SK-N-SH treated with all-trans-retinoic acid at 6 μM for 48 hours (cell line): Measurements from ENCODE around the gene TXNDC16.

Source experiments
- ESRRG ChIP-seq: fragments of 250-450 bp; sonication (Bioruptor Pico); IDR thresholded peaks from 2 replicates; pipeline ENCODE4 v1.6.1; 2021; ENCODE audit warnings: mild to moderate bottlenecking
- GLIS3 ChIP-seq: fragments of 250-450 bp; sonication (Bioruptor Pico); IDR thresholded peaks from 2 replicates; pipeline ENCODE4 v1.5.0; 2020; ENCODE audit warnings: mild to moderate bottlenecking, moderate library complexity
- ISL1 ChIP-seq: fragments of 250-450 bp; sonication (Bioruptor Pico); IDR thresholded peaks from 2 replicates; pipeline ENCODE4 v2.1.2; 2022; ENCODE audit warnings: mild to moderate bottlenecking, moderate library complexity
- POU6F1 ChIP-seq: fragments of 250-450 bp; sonication (Bioruptor Pico); IDR thresholded peaks from 2 replicates; pipeline ENCODE4 v1.8.0; 2021; ENCODE audit warnings: low read depth, mild to moderate bottlenecking, moderate library complexity, borderline replicate concordance
- PPARA ChIP-seq: fragments of 250-450 bp; sonication (Bioruptor Pico); IDR thresholded peaks from 2 replicates; pipeline ENCODE4 v1.5.0; 2020; ENCODE audit warnings: mild to moderate bottlenecking, borderline replicate concordance
- SNAI2 ChIP-seq: fragments of 250-450 bp; sonication (Bioruptor Pico); IDR thresholded peaks from 2 replicates; pipeline ENCODE4 v1.5.0; 2020; ENCODE audit warnings: mild to moderate bottlenecking, moderate library complexity
- TCF4 ChIP-seq: fragments of 250-450 bp; sonication (Bioruptor Pico); IDR thresholded peaks from 2 replicates; pipeline ENCODE4 v1.8.0; 2021; ENCODE audit warnings: mild to moderate bottlenecking, moderate library complexity, borderline replicate concordance
- TOX ChIP-seq: fragments of 250-450 bp; sonication (Bioruptor Pico); IDR thresholded peaks from 2 replicates; pipeline ENCODE4 v1.8.0; 2021; ENCODE audit warnings: mild to moderate bottlenecking, moderate library complexity, borderline replicate concordance
- ZFP3 ChIP-seq: fragments of 250-450 bp; sonication (Bioruptor Pico); IDR thresholded peaks from 2 replicates; pipeline ENCODE4 v1.5.0; 2020; ENCODE audit warnings: mild to moderate bottlenecking, moderate library complexity
- ZFP30 ChIP-seq: fragments of 450-650 bp; formaldehyde crosslinking; IDR thresholded peaks from 2 replicates; pipeline ENCODE4 v1.5.0; 2022; ENCODE audit warnings: mild to moderate bottlenecking, moderate library complexity
- ZNF565 ChIP-seq: fragments of 450-650 bp; formaldehyde crosslinking; conservative IDR thresholded peaks from 2 replicates; pipeline ENCODE4 v1.5.0; 2020; ENCODE audit warnings: low read depth, mild to moderate bottlenecking, moderate library complexity
- ZNF8 ChIP-seq: fragments of 450-650 bp; formaldehyde crosslinking; IDR thresholded peaks from 2 replicates; pipeline ENCODE4 v1.5.0; 2020; ENCODE audit warnings: mild to moderate bottlenecking, moderate library complexity
- TF ChIP-seq, protein P1 (sequence below): fragments of 250-450 bp; sonication (Bioruptor Pico); IDR thresholded peaks from 2 replicates; pipeline ENCODE4 v1.5.1; 2020; ENCODE audit warnings: low read depth, mild to moderate bottlenecking, moderate library complexity
- TF ChIP-seq, protein P2 (sequence below): fragments of 250-450 bp; sonication (Bioruptor Pico); IDR thresholded peaks from 2 replicates; pipeline ENCODE4 v1.8.0; 2020; ENCODE audit warnings: mild to moderate bottlenecking, moderate library complexity, borderline replicate concordance

DNA sequence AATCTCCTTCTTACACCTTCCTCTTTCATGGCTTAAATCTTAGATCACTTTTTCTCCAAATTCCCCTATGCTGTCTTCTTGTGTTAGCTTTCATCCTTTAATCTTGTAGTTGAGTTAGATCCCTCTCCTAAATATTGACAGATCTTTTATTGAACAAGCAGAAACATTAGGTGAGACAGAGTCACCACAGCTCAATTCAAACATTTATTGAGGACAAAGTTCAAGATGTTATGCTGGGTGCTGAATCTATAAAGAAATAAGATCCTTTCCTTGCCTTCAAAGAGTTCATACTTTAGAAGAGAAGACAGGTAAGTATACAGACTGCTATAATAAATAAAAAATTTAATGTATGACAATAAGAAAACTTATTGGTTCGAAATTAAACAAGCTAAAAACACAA is 109.7 kb downstream of the TXNDC16 start:
- TF ChIP-seq, protein P1, sequence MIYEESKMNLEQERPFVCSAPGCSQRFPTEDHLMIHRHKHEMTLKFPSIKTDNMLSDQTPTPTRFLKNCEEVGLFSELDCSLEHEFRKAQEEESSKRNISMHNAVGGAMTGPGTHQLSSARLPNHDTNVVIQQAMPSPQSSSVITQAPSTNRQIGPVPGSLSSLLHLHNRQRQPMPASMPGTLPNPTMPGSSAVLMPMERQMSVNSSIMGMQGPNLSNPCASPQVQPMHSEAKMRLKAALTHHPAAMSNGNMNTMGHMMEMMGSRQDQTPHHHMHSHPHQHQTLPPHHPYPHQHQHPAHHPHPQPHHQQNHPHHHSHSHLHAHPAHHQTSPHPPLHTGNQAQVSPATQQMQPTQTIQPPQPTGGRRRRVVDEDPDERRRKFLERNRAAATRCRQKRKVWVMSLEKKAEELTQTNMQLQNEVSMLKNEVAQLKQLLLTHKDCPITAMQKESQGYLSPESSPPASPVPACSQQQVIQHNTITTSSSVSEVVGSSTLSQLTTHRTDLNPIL (CRISPR knock-in tag), result no peak
- TF ChIP-seq ISL1 (CRISPR knock-in tag) (no peak), SNAI2 (CRISPR knock-in tag) (no peak), POU6F1 (no peak), ZFP3 (CRISPR knock-in tag) (no peak), TCF4 (CRISPR knock-in tag) (no peak), PPARA (CRISPR knock-in tag) (no peak), GLIS3 (CRISPR knock-in tag) (no peak), ZFP30 (CRISPR knock-in tag) (no peak), ESRRG (CRISPR knock-in tag) (no peak), ZNF565 (CRISPR knock-in tag) (no peak), ZNF8 (no peak), TOX (CRISPR knock-in tag) (no peak)
- TF ChIP-seq, protein P2, sequence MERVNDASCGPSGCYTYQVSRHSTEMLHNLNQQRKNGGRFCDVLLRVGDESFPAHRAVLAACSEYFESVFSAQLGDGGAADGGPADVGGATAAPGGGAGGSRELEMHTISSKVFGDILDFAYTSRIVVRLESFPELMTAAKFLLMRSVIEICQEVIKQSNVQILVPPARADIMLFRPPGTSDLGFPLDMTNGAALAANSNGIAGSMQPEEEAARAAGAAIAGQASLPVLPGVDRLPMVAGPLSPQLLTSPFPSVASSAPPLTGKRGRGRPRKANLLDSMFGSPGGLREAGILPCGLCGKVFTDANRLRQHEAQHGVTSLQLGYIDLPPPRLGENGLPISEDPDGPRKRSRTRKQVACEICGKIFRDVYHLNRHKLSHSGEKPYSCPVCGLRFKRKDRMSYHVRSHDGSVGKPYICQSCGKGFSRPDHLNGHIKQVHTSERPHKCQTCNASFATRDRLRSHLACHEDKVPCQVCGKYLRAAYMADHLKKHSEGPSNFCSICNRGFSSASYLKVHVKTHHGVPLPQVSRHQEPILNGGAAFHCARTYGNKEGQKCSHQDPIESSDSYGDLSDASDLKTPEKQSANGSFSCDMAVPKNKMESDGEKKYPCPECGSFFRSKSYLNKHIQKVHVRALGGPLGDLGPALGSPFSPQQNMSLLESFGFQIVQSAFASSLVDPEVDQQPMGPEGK, result no peak
